NCI-H526 (cell line): ENCODE data around the gene PUS1.
"Not testable (repeated sequence)": the region's sequence is repeated elsewhere in the genome, so short reads cannot be mapped to it uniquely, and the experiment has no call there.

ENCODE experiments used
- DNase-seq, 2 experiments: peaks; one replicate each; lab custom pipeline; 2025; lab: John Stamatoyannopoulos, UW

PUS1 gene

DNA sequence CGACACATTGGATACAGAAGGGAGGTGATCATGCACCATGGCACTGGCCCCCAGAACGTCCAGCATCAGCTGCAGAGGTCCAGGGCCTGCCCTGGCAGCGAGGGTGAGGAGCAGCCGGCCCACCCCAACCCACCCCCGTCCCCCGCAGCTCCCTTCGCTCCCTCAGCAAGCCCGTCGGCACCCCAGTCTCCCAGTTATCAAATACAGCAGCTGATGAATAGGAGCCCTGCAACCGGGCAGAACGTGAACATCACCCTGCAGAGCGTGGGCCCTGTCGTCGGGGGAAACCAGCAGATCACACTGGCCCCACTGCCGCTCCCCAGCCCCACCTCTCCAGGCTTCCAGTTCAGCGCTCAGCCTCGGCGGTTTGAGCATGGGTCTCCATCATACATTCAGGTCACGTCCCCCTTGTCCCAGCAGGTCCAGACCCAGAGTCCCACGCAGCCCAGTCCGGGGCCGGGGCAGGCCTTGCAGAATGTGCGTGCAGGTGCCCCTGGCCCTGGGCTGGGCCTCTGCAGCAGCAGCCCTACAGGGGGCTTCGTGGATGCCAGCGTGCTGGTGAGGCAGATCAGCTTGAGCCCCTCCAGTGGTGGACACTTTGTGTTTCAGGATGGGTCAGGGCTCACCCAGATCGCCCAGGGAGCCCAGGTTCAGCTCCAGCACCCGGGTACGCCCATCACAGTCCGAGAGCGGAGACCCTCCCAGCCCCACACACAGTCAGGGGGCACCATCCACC, 31.7 kb downstream of the PUS1 start:
- not testable (repeated sequence) for DNase-seq

GRCh38 chr12:131961328-131961727, 32.3 kb downstream of the PUS1 start:
- not testable (repeated sequence) for DNase-seq

DNA sequence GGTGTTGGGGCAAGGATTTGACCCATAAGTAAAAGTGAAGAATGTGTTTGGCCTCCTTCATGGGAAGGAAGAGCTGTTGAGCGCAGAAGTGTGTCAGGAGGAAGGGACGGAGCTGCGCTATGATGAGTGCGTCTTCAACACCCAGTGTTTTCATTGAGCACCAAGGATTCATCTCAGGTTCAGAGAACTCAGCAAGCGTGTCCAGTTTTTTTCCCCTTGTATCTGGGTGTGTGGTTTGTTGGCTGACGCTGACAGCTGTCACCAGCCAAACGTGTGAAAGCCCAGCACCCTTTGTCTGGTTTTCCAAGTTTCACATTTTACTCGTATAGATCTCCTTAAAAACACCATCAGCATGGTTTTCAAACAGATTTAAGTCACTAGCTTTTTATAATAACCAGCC, 33.0 kb downstream of the PUS1 start:
- no peak for DNase-seq

- DNase-seq: no peak
These were observed 34.3 kb downstream of the PUS1 start for GRCh38 chr12:131963381-131963780.

DNA sequence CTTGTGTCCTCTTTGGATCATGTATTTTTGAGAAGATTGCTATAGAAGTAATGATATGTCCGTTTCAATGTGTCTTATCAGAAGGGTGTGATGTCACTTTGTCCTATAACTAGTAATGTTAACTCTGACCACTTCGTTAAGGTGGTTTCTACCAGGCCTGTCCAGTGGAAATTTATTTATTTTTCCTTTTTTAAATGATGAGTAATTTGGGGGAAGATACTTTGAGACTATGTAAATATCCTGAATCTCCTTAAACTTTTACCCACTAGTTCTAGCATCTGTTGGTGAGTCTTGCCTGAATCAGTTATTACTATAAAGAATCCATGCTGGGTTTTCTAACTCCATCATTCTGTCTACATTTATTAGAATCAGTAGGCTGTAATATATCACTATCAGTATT, 36.0 kb downstream of the PUS1 start:
- DNase-seq: no peak

DNA sequence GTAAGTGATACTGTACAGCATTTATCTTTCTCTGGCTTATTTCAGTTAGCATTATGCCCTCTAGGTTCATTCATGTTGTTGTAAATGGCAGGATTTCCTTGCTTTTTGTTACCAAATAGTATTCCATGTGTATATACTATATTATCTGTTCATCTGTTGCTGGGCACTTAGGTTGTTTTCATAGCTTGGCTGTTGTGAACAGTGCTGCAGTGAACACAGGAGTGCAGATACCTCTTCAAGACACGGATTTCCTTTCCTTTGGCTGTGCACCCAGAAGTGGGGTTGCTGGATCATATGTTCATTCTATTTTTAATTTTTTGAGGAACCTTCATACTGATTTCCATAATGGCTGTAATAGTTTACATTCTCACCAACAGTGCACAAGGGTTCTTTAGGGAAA, 42.1 kb downstream of the PUS1 start:
- DNase-seq: no peak

DNA sequence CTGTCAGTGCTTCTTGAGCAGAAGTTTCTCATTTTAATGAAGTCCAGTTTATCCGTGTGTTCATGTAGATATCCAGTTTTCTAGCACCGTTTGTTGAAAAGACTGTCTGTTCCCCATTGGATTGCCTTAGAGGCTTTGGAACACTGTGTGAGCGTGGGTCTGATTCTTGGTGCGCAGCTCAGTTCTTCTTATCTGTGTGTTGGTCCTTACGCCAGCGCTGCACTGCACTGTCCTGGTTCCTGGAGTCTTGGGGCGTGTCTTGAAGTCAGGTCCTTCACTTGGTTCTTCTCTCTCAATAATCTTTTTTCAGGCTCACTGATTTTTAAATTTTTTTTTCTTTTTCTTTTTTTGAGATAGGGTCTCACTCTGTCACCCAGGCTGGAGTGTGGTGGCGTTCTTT, 46.2 kb downstream of the PUS1 start:
- no peak for DNase-seq

GRCh38 chr12:131979606-131980005, 50.5 kb downstream of the PUS1 start:
- no peak for DNase-seq

GRCh38 chr12:131980263-131980662, 51.2 kb downstream of the PUS1 start:
- DNase-seq: no peak

DNA sequence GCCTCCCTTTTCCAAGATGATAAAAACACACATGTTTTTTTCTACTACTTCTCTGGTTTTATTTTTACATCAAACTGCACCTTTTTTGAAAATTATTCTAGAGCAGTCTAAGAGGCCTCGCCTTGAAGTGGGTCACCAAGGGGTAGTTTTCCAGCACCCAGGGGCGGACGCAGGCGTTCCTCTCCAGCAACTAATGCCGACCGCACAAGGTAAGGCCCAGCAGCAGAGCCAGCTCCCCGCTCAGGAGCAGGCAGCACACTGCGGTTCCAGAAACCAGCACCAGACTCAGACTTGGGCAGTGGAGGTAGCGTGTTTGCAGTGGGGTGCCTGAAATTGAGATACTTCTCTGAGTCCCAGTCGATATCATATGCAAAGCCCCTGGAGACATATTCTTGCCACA, 52.3 kb downstream of the PUS1 start:
- no peak for DNase-seq

DNA sequence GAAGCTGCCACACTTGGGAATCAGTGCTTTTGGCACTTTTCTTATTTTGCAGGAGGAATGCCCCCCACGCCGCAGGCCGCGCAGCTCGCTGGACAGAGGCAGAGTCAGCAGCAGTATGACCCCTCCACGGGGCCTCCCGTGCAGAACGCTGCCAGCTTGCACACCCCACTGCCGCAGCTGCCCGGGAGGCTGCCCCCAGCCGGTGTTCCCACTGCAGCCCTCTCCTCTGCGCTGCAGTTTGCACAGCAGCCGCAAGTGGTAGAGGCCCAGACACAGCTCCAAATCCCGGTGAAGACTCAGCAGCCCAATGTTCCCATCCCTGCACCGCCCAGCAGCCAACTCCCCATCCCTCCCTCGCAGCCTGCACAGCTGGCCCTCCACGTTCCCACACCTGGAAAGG, 53.0 kb downstream of the PUS1 start:
- DNase-seq: no peak

GRCh38 chr12:131983026-131983425, 54.0 kb downstream of the PUS1 start:
- DNase-seq: no peak

DNA sequence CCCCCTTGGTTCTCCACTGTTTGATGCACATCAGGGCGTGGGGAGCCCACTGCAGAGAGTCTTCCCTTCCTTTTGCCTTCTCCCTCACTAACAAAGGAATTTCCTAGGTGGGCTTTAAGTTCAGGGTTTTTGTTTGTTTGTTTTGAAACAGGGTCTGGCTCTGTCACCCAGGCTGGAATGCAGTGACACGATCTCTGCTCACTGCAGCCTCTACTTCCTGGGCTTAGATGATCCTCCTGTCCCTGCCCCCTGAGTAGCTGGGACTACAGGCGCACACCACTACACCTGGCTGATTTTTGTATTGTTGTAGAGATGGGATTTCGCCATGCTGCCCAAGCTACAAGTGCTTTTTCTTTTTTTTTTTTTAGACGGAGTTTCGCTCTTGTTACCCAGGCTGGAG, 54.5 kb downstream of the PUS1 start:
- no peak for DNase-seq

- DNase-seq: no peak
These were observed 55.3 kb downstream of the PUS1 start for GRCh38 chr12:131984334-131984733.

DNA sequence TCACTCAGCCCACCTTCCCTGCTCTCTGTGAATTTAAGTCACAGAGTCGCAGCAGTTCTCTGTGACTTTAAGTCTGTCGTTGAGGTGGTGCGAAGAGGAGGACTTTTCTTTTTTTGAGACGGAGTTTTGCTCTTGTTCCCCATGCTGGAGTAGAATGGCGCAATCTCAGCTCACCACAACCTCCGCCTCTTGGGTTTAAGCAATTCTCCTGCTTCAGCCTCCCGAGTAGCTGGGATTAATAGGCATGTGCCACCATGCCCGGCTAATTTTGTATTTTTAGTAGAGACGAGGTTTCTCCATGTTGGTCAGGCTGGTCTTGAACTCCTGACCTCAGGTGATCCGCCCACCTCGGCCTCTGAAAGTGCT, 56.4 kb downstream of the PUS1 start:
- not testable (repeated sequence) for DNase-seq

- no peak for DNase-seq
These were observed 57.3 kb downstream of the PUS1 start for GRCh38 chr12:131986361-131986760.

GRCh38 chr12:131986910-131987309, 57.8 kb downstream of the PUS1 start:
- no peak for DNase-seq

DNA sequence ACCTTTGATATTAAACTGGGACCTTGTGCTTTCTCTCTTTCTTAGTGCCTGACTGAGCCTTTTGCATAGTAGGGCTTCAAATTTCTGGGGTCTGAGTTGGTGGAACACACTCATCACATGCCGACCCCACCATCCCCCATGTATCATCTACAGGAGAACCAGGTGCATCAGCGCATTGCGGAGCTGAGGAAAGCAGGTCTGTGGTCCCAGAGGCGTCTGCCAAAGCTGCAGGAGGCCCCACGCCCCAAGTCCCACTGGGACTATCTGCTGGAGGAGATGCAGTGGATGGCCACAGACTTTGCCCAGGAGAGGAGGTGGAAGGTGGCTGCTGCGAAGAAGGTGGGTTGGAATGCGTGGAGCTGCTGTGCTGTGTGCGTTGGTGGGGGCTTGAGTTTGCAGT, 58.5 kb downstream of the PUS1 start:
- no peak for DNase-seq

GRCh38 chr12:131988054-131988796, 59.1 kb downstream of the PUS1 start:
- no peak for DNase-seq

DNA sequence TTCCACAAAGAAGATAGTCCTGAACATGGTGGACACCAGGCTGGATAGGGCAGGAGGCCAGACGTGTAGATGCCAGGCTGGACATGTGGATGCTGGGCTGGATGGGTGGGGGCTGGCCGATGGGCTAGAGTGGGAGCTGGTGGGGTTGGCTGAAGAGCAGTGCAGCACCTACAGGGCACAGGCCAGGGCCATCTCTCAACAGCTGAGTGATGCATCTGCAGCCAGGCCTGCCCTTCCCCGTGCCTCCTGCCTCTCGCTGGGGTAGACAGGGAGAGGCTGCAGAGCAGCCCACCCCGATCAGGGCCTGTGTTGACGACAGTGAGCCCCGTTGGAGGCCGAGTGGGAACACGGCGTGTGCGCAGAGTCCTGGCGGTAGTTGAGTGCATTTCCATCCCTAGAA, 59.9 kb downstream of the PUS1 start:
- DNase-seq: no peak

GRCh38 chr12:131990066-131990979, 61.2 kb downstream of the PUS1 start:
- DNase-seq: no peak

DNA sequence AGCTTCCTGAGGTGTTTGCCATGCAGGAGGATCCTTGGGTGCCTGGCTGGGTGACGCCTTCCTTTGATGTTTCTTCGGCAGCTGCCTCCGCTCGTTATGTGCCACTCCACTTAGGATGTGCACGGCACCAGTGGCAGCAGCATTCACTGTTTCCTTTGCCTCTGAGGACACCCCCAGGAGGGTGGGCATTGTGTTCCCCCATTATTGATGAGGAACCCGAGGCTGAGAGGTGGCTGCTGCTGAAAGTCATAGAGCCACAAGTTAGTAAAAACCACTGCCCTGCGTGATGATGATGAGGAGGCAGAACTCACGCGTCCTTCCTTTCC, 61.9 kb downstream of the PUS1 start:
- no peak for DNase-seq
